Tibial nerve (tissue), 4 donors: Measurements from ENCODE around the gene C10orf62. TPM values are rescaled to one million over a fixed set of nuclear protein-coding genes. Genes with fewer than 3 reads are reported as not detected.

Experiments
- DNase-seq, 2 donors: peaks; one replicate each; pipeline ENCODE4 v3.0.0-alpha.2; 2019; ENCODE audit warnings: low spot score in 2 of 2
- H3K27ac ChIP-seq, 4 donors: fragments of 200-600 bp; sonication (generic) in 3 of 4; one replicate each; pipeline ENCODE4 v1.5.1; 2017 to 2019; ENCODE audit warnings: mild to moderate bottlenecking in 1 of 4
- H3K27me3 ChIP-seq, 2 donors: fragments of 200-600 bp; sonication (generic) in 1 of 2; one replicate each; pipeline versions ENCODE4 v1.5.1 to v1.6.0; 2017 to 2019
- H3K36me3 ChIP-seq, 3 donors: fragments of 200-600 bp; sonication (generic); one replicate each; pipeline ENCODE4 v1.5.1; 2018 to 2019
- H3K4me1 ChIP-seq, 4 donors: fragments of 200-600 bp; sonication (generic) in 3 of 4; one replicate each; pipeline ENCODE4 v1.5.1; 2017 to 2019
- H3K4me3 ChIP-seq, 4 donors: fragments of 200-600 bp; sonication (generic) in 3 of 4; one replicate each; pipeline ENCODE4 v1.5.1; 2017 to 2019; ENCODE audit warnings: mild to moderate bottlenecking in 1 of 4, moderate library complexity in 1 of 4
- H3K9me3 ChIP-seq, 4 donors: fragments of 200-600 bp; sonication (generic) in 3 of 4; one replicate each; pipeline ENCODE4 v1.5.1; 2017 to 2019
- CTCF ChIP-seq, 5 experiments: fragments of 200-600 bp in 3 of 5; fragments of 450-650 bp in 2 of 5; sonication (generic) in 3 of 5; IDR thresholded peaks; one replicate each; pipeline ENCODE4 v1.5.1; 2016 to 2019; ENCODE audit warnings: antibody characterized with exemption in 5 of 5, mild to moderate bottlenecking in 3 of 5, moderate library complexity in 2 of 5
- EP300 ChIP-seq, 2 donors: sonication (generic); formaldehyde crosslinking; IDR thresholded peaks; one replicate each; pipeline ENCODE4 v1.6.1; 2017; ENCODE audit warnings: antibody characterized with exemption in 2 of 2, mild to moderate bottlenecking in 1 of 2
- POLR2A ChIP-seq, 2 donors: fragments of 450-650 bp; IDR thresholded peaks; one replicate each; pipeline ENCODE4 v1.6.1; 2017; ENCODE audit warnings: antibody characterized with exemption in 2 of 2, mild to moderate bottlenecking in 2 of 2, moderate library complexity in 2 of 2
- WGBS, 2 donors: methylation state at CpG; one replicate each; pipeline ENCODE4 v1.1.5; 2018; 5-methylcytosine and 5-hydroxymethylcytosine counted together
- total RNA-seq, 4 donors: library from RNA; depleted of rRNA; stranded (reverse); fragments of >200 nt; gene quantifications; one replicate each; pipeline ENCODE4 v1.1.0, GENCODE V29; 2016

Gene C10orf62
- total RNA-seq = 1 to 10 TPM; 1.1 to 1.7 (median 1.2) TPM

- no peaks in the 10 kb centered on the region for H3K9me3 ChIP-seq
- TF ChIP-seq POLR2A (IDR thresholded peaks at IDR 0.05) (no peak), EP300 (IDR thresholded peaks at IDR 0.05) (no peak), CTCF (IDR thresholded peaks at IDR 0.05) (no peak)
- no peaks in the 10 kb centered on the region for H3K27me3 ChIP-seq
- 27 to 52% methylated on average over 2 of the region's 3 CpGs for WGBS, 2 donors
- H3K27ac ChIP-seq = no peak within 1 kb of the TSS
- H3K36me3 ChIP-seq = no peaks in the 10 kb centered on the region
- DNase-seq = no peak
- peaks cover 0 to 15% (median 0%) of the 10 kb centered on the region in 4 donors for H3K4me1 ChIP-seq
- H3K4me3 ChIP-seq = no peak within 1 kb of the TSS
Observed at GRCh38 chr10:97589479-97589878, at the start of gene C10orf62. Gene C10orf62 (plus strand): TSS chr10:97589721. CDS start chr10:97589898, 177 bp downstream.

GRCh38 chr10:97540669-97541500 lies 48.6 kb upstream of the C10orf62 start:
- 75 to 84% methylated on average over 12 to 14 of the region's 14 CpGs for WGBS, 2 donors
- Histone ChIP-seq H3K27me3 (no peaks in the 10 kb centered on the region), H3K4me1 (peaks cover 3 to 61% (median 33%) of the 10 kb centered on the region in 4 donors), H3K27ac (peak overlapping the region in 3 of 4 donors; percentile 20 to 94 (median 82)), H3K36me3 (no peaks in the 10 kb centered on the region), H3K9me3 (no peaks in the 10 kb centered on the region), H3K4me3 (no peak overlapping the region)
- no peak for DNase-seq
- TF ChIP-seq CTCF (IDR thresholded peaks at IDR 0.05) = no peak
- no peak for TF ChIP-seq EP300 (IDR thresholded peaks at IDR 0.05)
- TF ChIP-seq POLR2A (IDR thresholded peaks at IDR 0.05) = no peak

GRCh38 chr10:97542169-97543024 lies 47.1 kb upstream of the C10orf62 start:
- WGBS, 2 donors = 58 to 64% methylated on average over 5 to 8 of the region's 9 CpGs
- TF ChIP-seq EP300 (IDR thresholded peaks at IDR 0.05) = peak in 1 of 2 donors; percentile 71
- no peak for TF ChIP-seq POLR2A (IDR thresholded peaks at IDR 0.05)
- Histone ChIP-seq H3K4me3 (no peak overlapping the region), H3K9me3 (no peaks in the 10 kb centered on the region), H3K36me3 (no peaks in the 10 kb centered on the region), H3K27ac (peak overlapping the region; percentile 32 to 94 (median 62)), H3K4me1 (peaks cover 3 to 67% (median 33%) of the 10 kb centered on the region in 4 donors), H3K27me3 (no peaks in the 10 kb centered on the region)
- DNase-seq = peak; percentile 25 to 69

GRCh38 chr10:97543025-97543546 lies 46.4 kb upstream of the C10orf62 start:
- Histone ChIP-seq H3K4me1 (peaks cover 3 to 74% (median 33%) of the 10 kb centered on the region in 4 donors), H3K4me3 (no peak overlapping the region), H3K27me3 (no peaks in the 10 kb centered on the region), H3K9me3 (no peaks in the 10 kb centered on the region), H3K36me3 (no peaks in the 10 kb centered on the region), H3K27ac (peak overlapping the region; percentile 32 to 94 (median 62))
- DNase-seq = peak; percentile 65 to 76
- TF ChIP-seq CTCF (IDR thresholded peaks at IDR 0.05) = no peak
- TF ChIP-seq POLR2A (IDR thresholded peaks at IDR 0.05) = no peak
- peak in 1 of 2 donors; percentile 73 for TF ChIP-seq EP300 (IDR thresholded peaks at IDR 0.05)
- 25 to 34% methylated on average over 10 of the region's 10 CpGs for WGBS, 2 donors

GRCh38 chr10:97546456-97547270 lies 42.9 kb upstream of the C10orf62 start:
- Histone ChIP-seq H3K4me3 (no peak overlapping the region), H3K9me3 (no peaks in the 10 kb centered on the region), H3K4me1 (peaks cover 0 to 67% (median 28%) of the 10 kb centered on the region in 4 donors), H3K27ac (no peak overlapping the region), H3K27me3 (no peaks in the 10 kb centered on the region), H3K36me3 (no peaks in the 10 kb centered on the region)
- no peak for DNase-seq
- WGBS, 2 donors = 77 to 78% methylated on average over 18 of the region's 18 CpGs
- no peak for TF ChIP-seq EP300 (IDR thresholded peaks at IDR 0.05)
- TF ChIP-seq POLR2A (IDR thresholded peaks at IDR 0.05) = no peak
- no peak for TF ChIP-seq CTCF (IDR thresholded peaks at IDR 0.05)
